ENCODE data around the gene CTXN2. TPM values are rescaled to one million over a fixed set of nuclear protein-coding genes. Genes with fewer than 3 reads are reported as not detected.

Gene CTXN2
- total and polyA plus RNA-seq, 10 of the 15 experiments (the other 5 are each of a cell fraction or from before 2014, with no cell fraction given): 0.01 to 0.09 TPM; not detected in 8

- RAD21 ChIA-PET (ENCODE audit: unreplicated experiment): no interaction called here
- no TSS peak for BruUV-seq (replicated peaks)
- POLR2A ChIA-PET: no interaction called here
- Histone ChIP-seq H2AFZ (ENCODE audit: control insufficient read depth, low read depth, low read length) (no peak overlapping the region), H3K9me3 (replicated peaks; ENCODE audit: control insufficient read depth, insufficient read depth, low read length) (no peaks in the 10 kb centered on the region), H3K9ac (ENCODE audit: control insufficient read depth, insufficient read depth, low read length) (no peak overlapping the region), H3K27me3 (replicated peaks in 1 of 2; ENCODE audit: control insufficient read depth in 2 of 2, insufficient read depth in 2 of 2, low read length in 1 of 2) (no peaks in the 10 kb centered on the region), H3K4me3 (no peak overlapping the region), H3K4me1 (ENCODE audit: control insufficient read depth, insufficient read depth, low read length) (no peaks in the 10 kb centered on the region), H3K4me2 (ENCODE audit: control insufficient read depth, insufficient read depth) (no peak overlapping the region), H3K36me3 (ENCODE audit: control insufficient read depth in 2 of 2, insufficient read depth in 2 of 2, low read length in 1 of 2) (no peaks in the 10 kb centered on the region), H3K27ac (ENCODE audit: control insufficient read depth, insufficient read depth) (no peak overlapping the region), H4K20me1 (ENCODE audit: control insufficient read depth, insufficient read depth) (no peaks in the 10 kb centered on the region), H3K79me2 (ENCODE audit: control insufficient read depth, insufficient read depth, low read length) (no peaks in the 10 kb centered on the region)
- SMC1A ChIA-PET (ENCODE audit: uncharacterized antibody, unreplicated experiment): interaction anchor here (0.6 kb wide), 1 partner anchor 562 kb away, joined by 3 read pairs; no protein-coding TSS in a partner anchor
- FAIRE-seq: no peak
- CTCF ChIA-PET: interaction anchor here (0.9 kb wide), 1 partner anchor 10 kb away, joined by 3 read pairs; no protein-coding TSS in a partner anchor
- TF ChIP-seq, protein P1, sequence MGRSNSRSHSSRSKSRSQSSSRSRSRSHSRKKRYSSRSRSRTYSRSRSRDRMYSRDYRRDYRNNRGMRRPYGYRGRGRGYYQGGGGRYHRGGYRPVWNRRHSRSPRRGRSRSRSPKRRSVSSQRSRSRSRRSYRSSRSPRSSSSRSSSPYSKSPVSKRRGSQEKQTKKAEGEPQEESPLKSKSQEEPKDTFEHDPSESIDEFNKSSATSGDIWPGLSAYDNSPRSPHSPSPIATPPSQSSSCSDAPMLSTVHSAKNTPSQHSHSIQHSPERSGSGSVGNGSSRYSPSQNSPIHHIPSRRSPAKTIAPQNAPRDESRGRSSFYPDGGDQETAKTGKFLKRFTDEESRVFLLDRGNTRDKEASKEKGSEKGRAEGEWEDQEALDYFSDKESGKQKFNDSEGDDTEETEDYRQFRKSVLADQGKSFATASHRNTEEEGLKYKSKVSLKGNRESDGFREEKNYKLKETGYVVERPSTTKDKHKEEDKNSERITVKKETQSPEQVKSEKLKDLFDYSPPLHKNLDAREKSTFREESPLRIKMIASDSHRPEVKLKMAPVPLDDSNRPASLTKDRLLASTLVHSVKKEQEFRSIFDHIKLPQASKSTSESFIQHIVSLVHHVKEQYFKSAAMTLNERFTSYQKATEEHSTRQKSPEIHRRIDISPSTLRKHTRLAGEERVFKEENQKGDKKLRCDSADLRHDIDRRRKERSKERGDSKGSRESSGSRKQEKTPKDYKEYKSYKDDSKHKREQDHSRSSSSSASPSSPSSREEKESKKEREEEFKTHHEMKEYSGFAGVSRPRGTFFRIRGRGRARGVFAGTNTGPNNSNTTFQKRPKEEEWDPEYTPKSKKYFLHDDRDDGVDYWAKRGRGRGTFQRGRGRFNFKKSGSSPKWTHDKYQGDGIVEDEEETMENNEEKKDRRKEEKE (IDR thresholded peaks at IDR 0.05): no peak
- no peak for TF ChIP-seq MTA3 (IDR thresholded peaks at IDR 0.05; ENCODE audit: borderline replicate concordance, low read length)
- TF ChIP-seq GABPA (IDR thresholded peaks at IDR 0.05; ENCODE audit: low read depth): no peak
- TF ChIP-seq RAD21 (IDR thresholded peaks at IDR 0.05; ENCODE audit: insufficient read depth, low read depth, low read length): no peak
- TF ChIP-seq CBFB (IDR thresholded peaks at IDR 0.05; ENCODE audit: low read depth): no peak
- no peak for TF ChIP-seq ESRRA (IDR thresholded peaks at IDR 0.05; ENCODE audit: low read length)
- TF ChIP-seq RELB (IDR thresholded peaks at IDR 0.05; ENCODE audit: low read depth): no peak
- TF ChIP-seq MEF2A (IDR thresholded peaks at IDR 0.05; ENCODE audit: insufficient read depth, low read depth, low read length): no peak
- TF ChIP-seq ZBED1 (IDR thresholded peaks at IDR 0.05; ENCODE audit: borderline replicate concordance): no peak
- TF ChIP-seq ZNF24 (IDR thresholded peaks at IDR 0.05): no peak
- no peak for TF ChIP-seq EGR1 (IDR thresholded peaks at IDR 0.05; ENCODE audit: borderline replicate concordance in 1 of 2, low read depth in 2 of 2, low read length in 2 of 2)
- no peak for TF ChIP-seq POU2F2 (IDR thresholded peaks at IDR 0.05; ENCODE audit: borderline replicate concordance, low read depth, low read length)
- no peak for TF ChIP-seq MYC (IDR thresholded peaks at IDR 0.05; ENCODE audit: insufficient read depth, insufficient read length, insufficient replicate concordance, low read length, severe bottlenecking)
- intact Hi-C loops (cut with micrococcal nuclease; ENCODE audit: unreplicated experiment): no loop called here
- ATAC-seq: no peak
- in situ Hi-C loops (cut with MboI): no loop called here
- 47% methylated on average over 4 of the region's 4 CpGs for WGBS (ENCODE audit: insufficient coverage, insufficient replicate concordance, low lambda C conversion rate, missing lambda C conversion rate)
- DNase-seq (ENCODE audit: low read depth, low spot score): no peak
These were observed 47.9 kb downstream of the CTXN2 start for GRCh38 chr15:48239334-48239733.
